ENCODE results near the gene QDPR.
"Not testable (repeated sequence)": the region's sequence is repeated elsewhere in the genome, so short reads cannot be mapped to it uniquely, and the experiment has no call there.

QDPR gene

GRCh38 chr4:17511950-17512795, at the start of gene QDPR:
Gene QDPR (minus strand): TSS chr4:17512090. CDS start chr4:17512054, 36 bp downstream.
- DNase-seq, result no peak

GRCh38 chr4:17561195-17561909, 49.5 kb upstream of the QDPR start:
- DNase-seq, result no peak

- DNase-seq, result no peak
Measured at GRCh38 chr4:17560065-17560673, 48.3 kb upstream of the QDPR start.

GRCh38 chr4:17559709-17560048, 47.8 kb upstream of the QDPR start:
- no peak for DNase-seq

GRCh38 chr4:17558941-17559708, 47.2 kb upstream of the QDPR start:
- no peak for DNase-seq

GRCh38 chr4:17557880-17558279, 46.0 kb upstream of the QDPR start:
- DNase-seq, result no peak

GRCh38 chr4:17556498-17556897, 44.6 kb upstream of the QDPR start:
- DNase-seq, result no peak

GRCh38 chr4:17554568-17554967, 42.7 kb upstream of the QDPR start:
- no peak for DNase-seq

- DNase-seq, result no peak
Measured at GRCh38 chr4:17552427-17552826, 40.5 kb upstream of the QDPR start.

GRCh38 chr4:17550549-17550948, 38.7 kb upstream of the QDPR start:
- DNase-seq, result no peak

GRCh38 chr4:17546678-17547077, 34.8 kb upstream of the QDPR start:
- no peak for DNase-seq

GRCh38 chr4:17546222-17546621, 34.3 kb upstream of the QDPR start:
- no peak for DNase-seq

GRCh38 chr4:17545374-17546140, 33.7 kb upstream of the QDPR start:
- no peak for DNase-seq

- DNase-seq, result peak; percentile 78
Measured at GRCh38 chr4:17544831-17545234, 32.9 kb upstream of the QDPR start.

GRCh38 chr4:17544205-17544604, 32.3 kb upstream of the QDPR start:
- DNase-seq, result peak; percentile 30

GRCh38 chr4:17537060-17537459, 25.2 kb upstream of the QDPR start:
- not testable (repeated sequence) for DNase-seq

GRCh38 chr4:17535906-17536305, 24.0 kb upstream of the QDPR start:
- DNase-seq, result no peak

GRCh38 chr4:17535242-17535641, 23.4 kb upstream of the QDPR start:
- DNase-seq, result no peak

- DNase-seq, result no peak
Measured at GRCh38 chr4:17534705-17535104, 22.8 kb upstream of the QDPR start.

- DNase-seq, result no peak
Measured at GRCh38 chr4:17531538-17532285, 19.8 kb upstream of the QDPR start.

GRCh38 chr4:17528551-17529165, 16.8 kb upstream of the QDPR start:
- DNase-seq, result no peak

Data from NCI-H2081 treated with DMSO at 0.1 percent for 48 hours (cell line).